GM23248 (cell line): ENCODE results near the gene WDR48. TPM values are rescaled to one million over a fixed set of nuclear protein-coding genes. Genes with fewer than 3 reads are reported as not detected.

Source experiments
- DNase-seq: peaks from one replicate; pipeline ENCODE4 v3.0.0-alpha.2; 2015
- H2AFZ ChIP-seq: fragments of 200-600 bp; sonication (generic); 2 replicates; pipeline ENCODE4 v1.6.1; 2016; ENCODE audit warnings: antibody characterized with exemption
- H3F3A ChIP-seq: fragments of 200-600 bp; sonication (generic); 2 replicates; pipeline ENCODE4 v1.6.1; 2016; ENCODE audit warnings: mild to moderate bottlenecking, antibody characterized with exemption, mixed run types; ENCODE audit not compliant: insufficient read depth
- H3K27ac ChIP-seq: fragments of 200-600 bp; sonication (generic); 2 replicates; pipeline ENCODE4 v1.5.1; 2016; ENCODE audit warnings: mild to moderate bottlenecking
- H3K27me3 ChIP-seq: fragments of 200-600 bp; sonication (generic); replicated peaks from 2 replicates; pipeline ENCODE4 v1.6.1; 2016; ENCODE audit warnings: mild to moderate bottlenecking; ENCODE audit not compliant: insufficient read depth
- H3K36me3 ChIP-seq: fragments of 200-600 bp; sonication (generic); 2 replicates; pipeline ENCODE4 v1.6.1; 2016; ENCODE audit warnings: low read depth, mild to moderate bottlenecking
- H3K4me1 ChIP-seq: fragments of 200-600 bp; sonication (generic); 2 replicates; pipeline ENCODE4 v1.6.1; 2016; ENCODE audit warnings: mild to moderate bottlenecking; ENCODE audit not compliant: insufficient read depth
- H3K4me2 ChIP-seq: fragments of 200-600 bp; sonication (generic); one replicate; pipeline ENCODE4 v1.6.1; 2016; ENCODE audit warnings: mild to moderate bottlenecking; ENCODE audit not compliant: unreplicated experiment
- H3K4me3 ChIP-seq: fragments of 200-600 bp; sonication (generic); 2 replicates; pipeline ENCODE4 v1.5.1; 2016; ENCODE audit warnings: mild to moderate bottlenecking
- H3K79me2 ChIP-seq: fragments of 200-600 bp; sonication (generic); 2 replicates; pipeline ENCODE4 v1.6.1; 2016; ENCODE audit warnings: mild to moderate bottlenecking; ENCODE audit not compliant: insufficient read depth
- H3K9ac ChIP-seq: fragments of 200-600 bp; sonication (generic); 2 replicates; pipeline ENCODE4 v1.6.1; 2016; ENCODE audit warnings: mild to moderate bottlenecking
- H3K9me2 ChIP-seq: fragments of 200-600 bp; sonication (generic); 2 replicates; pipeline ENCODE4 v1.6.1; 2016; ENCODE audit warnings: mixed run types, mild to moderate bottlenecking, moderate library complexity; ENCODE audit not compliant: insufficient read depth
- H3K9me3 ChIP-seq: fragments of 200-600 bp; sonication (generic); one replicate; pipeline ENCODE4 v1.6.1; 2017; ENCODE audit warnings: low read depth
- H4K20me1 ChIP-seq: fragments of 200-600 bp; sonication (generic); 2 replicates; pipeline ENCODE4 v1.6.0; 2016; ENCODE audit not compliant: insufficient read depth
- EZH2 ChIP-seq: fragments of 200-600 bp; sonication (generic); IDR thresholded peaks from 2 replicates; pipeline ENCODE4 v1.6.1; 2018; ENCODE audit warnings: antibody characterized with exemption, mild to moderate bottlenecking; ENCODE audit not compliant: insufficient read depth, poor library complexity, severe bottlenecking
- EZH2phosphoT487 ChIP-seq: fragments of 200-600 bp; sonication (generic); IDR thresholded peaks from 2 replicates; pipeline ENCODE4 v1.6.1; 2018; ENCODE audit warnings: antibody characterized with exemption, moderate library complexity, mild to moderate bottlenecking, low read depth; ENCODE audit not compliant: insufficient read depth
- WGBS, 2 experiments: methylation state at CpG; one replicate each; pipeline ENCODE4 v1.1.6; 2015 to 2017; ENCODE audit warnings: low lambda C conversion rate in 2 of 2, low coverage in 1 of 2; ENCODE audit errors: missing lambda C conversion rate in 2 of 2; 5-methylcytosine and 5-hydroxymethylcytosine counted together
- in situ Hi-C: fragments of 300-500 bp; cut with MboI; formaldehyde crosslinking; loops from 2 replicates; pipeline ENCODE4 v1.15.0; 2020
- polyA plus RNA-seq: library from polyadenylated mRNA; unstranded; fragments of >200 nt; fragmentation: Nextera tagmentation; extraction: Ambion mirVana; gene quantifications from 2 replicates; pipeline ENCODE4 v1.2.1, GENCODE V29; 2016
- total RNA-seq: library from RNA; depleted of rRNA; stranded (reverse); fragments of >200 nt; shearing (Covaris generic); gene quantifications from 2 replicates; pipeline ENCODE4 v1.2.3, GENCODE V29; 2014

The WDR48 gene
- total and polyA plus RNA-seq, 2 experiments from 2014 or later, result 25.7 to 29.7 TPM

- Histone ChIP-seq H3K79me2 (no peaks in the 10 kb centered on the region), H2AFZ (no peak overlapping the region), H3K4me1 (no peaks in the 10 kb centered on the region), H3K9me2 (no peaks in the 10 kb centered on the region), H3K4me2 (no peak overlapping the region), H3K9ac (no peak overlapping the region), H3K27ac (no peak overlapping the region), H3K27me3 (peaks cover 37% of the 10 kb centered on the region), H3K9me3 (no peaks in the 10 kb centered on the region), H3K36me3 (no peaks in the 10 kb centered on the region), H3F3A (no peaks in the 10 kb centered on the region), H3K4me3 (no peak overlapping the region), H4K20me1 (no peaks in the 10 kb centered on the region)
- no peak for TF ChIP-seq EZH2
- no peak for TF ChIP-seq EZH2phosphoT487
- 1% methylated on average over 3 of the region's 3 CpGs for WGBS, 2 experiments
- DNase-seq, result peak; percentile 20
- in situ Hi-C loops, result no loop called here
Measured at GRCh38 chr3:39028546-39028945, 23.3 kb upstream of the WDR48 start.

GRCh38 chr3:39029556-39029955 lies 22.3 kb upstream of the WDR48 start:
- Histone ChIP-seq H3K36me3 (no peaks in the 10 kb centered on the region), H3K9ac (no peak overlapping the region), H3F3A (no peaks in the 10 kb centered on the region), H3K9me3 (no peaks in the 10 kb centered on the region), H3K79me2 (no peaks in the 10 kb centered on the region), H3K27ac (no peak overlapping the region), H3K4me2 (no peak overlapping the region), H3K27me3 (peaks cover 37% of the 10 kb centered on the region), H3K9me2 (no peaks in the 10 kb centered on the region), H4K20me1 (no peaks in the 10 kb centered on the region), H3K4me1 (no peaks in the 10 kb centered on the region), H3K4me3 (no peak overlapping the region), H2AFZ (no peak overlapping the region)
- 31 to 43% methylated on average over 1 of the region's 1 CpG for WGBS, 2 experiments
- in situ Hi-C loops, result no loop called here
- no peak for DNase-seq
- TF ChIP-seq EZH2 (no peak), EZH2phosphoT487 (no peak)

GRCh38 chr3:39038165-39038564 lies 13.7 kb upstream of the WDR48 start:
- no peak for TF ChIP-seq EZH2
- TF ChIP-seq EZH2phosphoT487, result 0 out of 2 replicates have a peak, but pooled peaks have one; percentile 64
- Histone ChIP-seq H3K79me2 (no peaks in the 10 kb centered on the region), H3K36me3 (no peaks in the 10 kb centered on the region), H3K4me3 (no peak overlapping the region), H3F3A (peaks cover 12% of the 10 kb centered on the region), H3K4me2 (peak overlapping the region; percentile 52), H3K9ac (no peak overlapping the region), H3K9me3 (no peaks in the 10 kb centered on the region), H4K20me1 (no peaks in the 10 kb centered on the region), H3K27me3 (peaks cover 11% of the 10 kb centered on the region), H3K27ac (peak overlapping the region; percentile 52), H3K4me1 (peaks cover 13% of the 10 kb centered on the region; the same call in 1 of the 2 replicates), H2AFZ (no peak overlapping the region), H3K9me2 (no peaks in the 10 kb centered on the region)
- in situ Hi-C loops, result no loop called here
- DNase-seq, result peak; percentile 87

- no peak for TF ChIP-seq EZH2phosphoT487
- TF ChIP-seq EZH2, result no peak
- Histone ChIP-seq H4K20me1 (no peaks in the 10 kb centered on the region), H3K36me3 (no peaks in the 10 kb centered on the region), H3F3A (no peaks in the 10 kb centered on the region), H3K9ac (no peak overlapping the region), H3K4me3 (no peak overlapping the region), H3K9me2 (no peaks in the 10 kb centered on the region), H3K27ac (no peak overlapping the region), H3K27me3 (0 out of 2 replicates have a peak, but pooled peaks cover 5% of the 10 kb centered on the region), H3K9me3 (no peaks in the 10 kb centered on the region), H3K79me2 (peaks cover 31% of the 10 kb centered on the region), H3K4me2 (no peak overlapping the region), H3K4me1 (peaks cover 5% of the 10 kb centered on the region; the same call in 1 of the 2 replicates), H2AFZ (no peak overlapping the region)
- in situ Hi-C loops, result no loop called here
- no peak for DNase-seq
Measured at GRCh38 chr3:39050029-39050428, 1.8 kb upstream of the WDR48 start.

GRCh38 chr3:39052583-39052982 lies 767 bp downstream of the WDR48 start:
- H2AFZ ChIP-seq, result peak overlapping the region; percentile 100

More at GRCh38 chr3:39052583-39052982, 767 bp downstream of the WDR48 start:
- WGBS, 2 experiments, result 2 to 3% methylated on average over 11 of the region's 11 CpGs
- Histone ChIP-seq H3F3A (0 out of 2 replicates have a peak, but pooled peaks cover 9% of the 10 kb centered on the region), H3K27me3 (no peaks in the 10 kb centered on the region), H4K20me1 (no peaks in the 10 kb centered on the region), H3K36me3 (no peaks in the 10 kb centered on the region), H3K4me1 (peaks cover 11% of the 10 kb centered on the region; the same call in 1 of the 2 replicates), H3K4me3 (peak overlapping the region; percentile 88), H3K27ac (no peak overlapping the region; the same call in 1 of the 2 replicates), H3K4me2 (peak overlapping the region; percentile 84), H3K9ac (peak overlapping the region; percentile 92), H3K9me2 (no peaks in the 10 kb centered on the region), H3K9me3 (no peaks in the 10 kb centered on the region), H3K79me2 (peaks cover 52% of the 10 kb centered on the region)
- DNase-seq, result peak; percentile 26
- no peak for TF ChIP-seq EZH2
- no peak for TF ChIP-seq EZH2phosphoT487
- in situ Hi-C loops, result no loop called here
